MG63 (cell line): Measurements from ENCODE around the gene SYT1. TPM values are rescaled to one million over a fixed set of nuclear protein-coding genes. Genes with fewer than 3 reads are reported as not detected.

ENCODE experiments used
- DNase-seq: peaks from one replicate; pipeline ENCODE4 v3.0.0-alpha.2; 2020
- H3K27me3 ChIP-seq: fragments of 250-450 bp; sonication (Bioruptor Pico); 2 replicates; pipeline ENCODE4 v1.5.1; 2020; ENCODE audit warnings: mild to moderate bottlenecking, moderate library complexity
- H3K36me3 ChIP-seq: fragments of 250-450 bp; sonication (Bioruptor Pico); 2 replicates; pipeline ENCODE4 v1.5.1; 2020; ENCODE audit warnings: mild to moderate bottlenecking, moderate library complexity
- H3K4me3 ChIP-seq: fragments of 250-450 bp; sonication (Bioruptor Pico); 2 replicates; pipeline ENCODE4 v1.5.1; 2020; ENCODE audit warnings: mild to moderate bottlenecking, moderate library complexity
- H3K9me3 ChIP-seq: fragments of 250-450 bp; sonication (Bioruptor Pico); 2 replicates; pipeline ENCODE4 v1.5.1; 2020; ENCODE audit warnings: mild to moderate bottlenecking, moderate library complexity
- total RNA-seq: library from RNA; depleted of rRNA; stranded (reverse); fragments of >200 nt; shearing (Covaris generic); gene quantifications from 2 replicates; pipeline ENCODE4 v1.2.3, GENCODE V29; 2014; ENCODE audit warnings: low replicate concordance

The SYT1 gene
- total RNA-seq, 1 experiment from 2014 or later = not detected

DNA sequence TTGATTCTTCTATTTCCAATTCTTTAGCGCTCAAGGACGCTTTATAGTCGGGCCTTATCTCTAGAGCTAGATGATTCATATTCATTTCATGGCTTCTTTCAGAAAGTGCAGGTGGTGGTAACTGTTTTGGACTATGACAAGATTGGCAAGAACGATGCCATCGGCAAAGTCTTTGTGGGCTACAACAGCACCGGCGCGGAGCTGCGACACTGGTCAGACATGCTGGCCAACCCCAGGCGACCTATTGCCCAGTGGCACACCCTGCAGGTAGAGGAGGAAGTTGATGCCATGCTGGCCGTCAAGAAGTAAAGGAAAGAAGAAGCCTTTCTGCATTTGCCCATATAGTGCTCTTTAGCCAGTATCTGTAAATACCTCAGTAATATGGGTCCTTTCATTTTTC is 584.2 kb downstream of the SYT1 start:
- H3K9me3 ChIP-seq = no peaks in the 10 kb centered on the region
- H3K4me3 ChIP-seq = no peak overlapping the region
- no peak for DNase-seq
- no peaks in the 10 kb centered on the region for H3K27me3 ChIP-seq
- no peaks in the 10 kb centered on the region for H3K36me3 ChIP-seq

DNA sequence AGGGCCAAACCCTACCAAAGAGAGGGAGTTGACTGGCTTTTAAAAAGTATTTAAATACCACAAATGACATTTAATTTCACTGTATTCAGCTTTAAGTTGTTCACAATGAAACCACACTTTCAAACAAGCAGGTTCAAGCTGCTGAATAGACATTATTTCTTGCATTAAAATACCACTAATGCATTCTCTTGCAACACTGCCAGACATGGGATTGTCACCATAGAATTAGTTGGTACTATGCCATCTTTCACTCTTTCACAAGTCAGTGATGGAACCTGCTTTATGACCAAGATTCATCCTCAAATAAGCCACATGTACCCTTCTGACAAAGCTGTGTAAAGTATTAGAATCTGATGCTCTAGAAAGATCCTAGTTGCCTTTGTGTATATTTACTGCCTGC is 586.8 kb downstream of the SYT1 start:
- no peaks in the 10 kb centered on the region for H3K36me3 ChIP-seq
- no peak for DNase-seq
- no peak overlapping the region for H3K4me3 ChIP-seq

DNA sequence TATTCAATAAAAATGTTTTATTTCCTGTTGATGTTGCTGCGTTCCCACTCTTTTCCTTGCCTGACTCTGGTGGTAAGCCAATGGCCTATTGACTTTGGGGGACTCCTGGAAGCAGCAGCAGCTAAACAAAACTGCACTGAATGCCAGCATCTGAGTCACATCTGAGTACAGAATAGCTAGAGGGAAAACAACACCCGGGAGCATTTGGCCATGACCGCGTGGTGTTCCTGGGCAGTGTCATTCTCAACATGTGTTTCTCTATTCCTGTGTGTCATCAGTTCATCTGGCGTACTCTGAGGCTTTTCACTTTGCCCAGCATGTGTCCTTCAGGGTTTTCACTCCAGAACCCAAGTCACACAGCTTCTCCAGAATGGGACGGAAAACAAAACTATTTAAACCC is 587.4 kb downstream of the SYT1 start:
- H3K4me3 ChIP-seq = no peak overlapping the region
- H3K9me3 ChIP-seq = no peaks in the 10 kb centered on the region
- DNase-seq = peak; percentile 94
- no peaks in the 10 kb centered on the region for H3K27me3 ChIP-seq
- no peaks in the 10 kb centered on the region for H3K36me3 ChIP-seq

More for the DNA sequence above, 586.8 kb downstream of the SYT1 start:
- H3K9me3 ChIP-seq = no peaks in the 10 kb centered on the region
- H3K27me3 ChIP-seq = no peaks in the 10 kb centered on the region

DNA sequence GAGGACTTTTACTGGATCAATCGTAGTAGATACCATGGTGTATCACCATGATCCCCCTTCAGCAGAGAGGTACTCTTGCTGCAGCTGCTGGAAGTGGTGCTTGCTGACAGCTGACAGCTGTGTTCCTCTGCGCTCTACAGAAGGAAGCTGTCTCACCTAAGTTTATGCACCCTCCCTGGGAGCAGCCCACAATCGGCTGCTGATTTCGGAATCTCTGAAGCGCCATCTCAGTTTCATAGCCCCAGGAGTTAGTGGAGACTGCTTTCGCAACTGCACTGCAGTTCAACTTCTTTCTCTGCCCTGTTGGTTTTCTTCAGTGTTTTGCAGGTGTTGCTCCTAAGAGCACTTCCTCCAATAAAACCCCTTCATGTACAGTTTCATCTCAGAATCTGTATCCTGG is 588.3 kb downstream of the SYT1 start:
- Histone ChIP-seq H3K27me3 (no peaks in the 10 kb centered on the region), H3K9me3 (no peaks in the 10 kb centered on the region), H3K4me3 (no peak overlapping the region), H3K36me3 (no peaks in the 10 kb centered on the region)
- DNase-seq = no peak

DNA sequence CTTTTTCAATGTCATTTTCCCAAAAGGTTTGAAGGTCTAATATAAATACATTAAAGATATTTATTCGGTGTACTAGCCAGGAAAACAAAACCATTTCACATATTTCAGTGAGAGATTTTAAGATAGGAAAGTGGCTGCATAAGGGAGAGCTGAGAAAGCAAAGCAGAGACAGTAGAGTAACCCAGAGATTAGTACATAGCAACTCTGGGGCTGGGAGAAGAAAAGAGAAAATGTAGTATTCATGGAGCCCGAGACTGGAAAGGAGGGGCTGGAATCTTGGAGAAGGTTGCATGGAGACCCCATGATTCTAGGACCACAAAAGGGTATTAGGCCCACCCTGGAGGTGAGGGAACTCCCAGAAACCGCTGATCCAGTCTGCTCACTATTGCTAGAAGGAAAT is 589.2 kb downstream of the SYT1 start:
- no peaks in the 10 kb centered on the region for H3K36me3 ChIP-seq
- no peak overlapping the region for H3K4me3 ChIP-seq
- DNase-seq = no peak
- no peaks in the 10 kb centered on the region for H3K27me3 ChIP-seq
- no peaks in the 10 kb centered on the region for H3K9me3 ChIP-seq

DNA sequence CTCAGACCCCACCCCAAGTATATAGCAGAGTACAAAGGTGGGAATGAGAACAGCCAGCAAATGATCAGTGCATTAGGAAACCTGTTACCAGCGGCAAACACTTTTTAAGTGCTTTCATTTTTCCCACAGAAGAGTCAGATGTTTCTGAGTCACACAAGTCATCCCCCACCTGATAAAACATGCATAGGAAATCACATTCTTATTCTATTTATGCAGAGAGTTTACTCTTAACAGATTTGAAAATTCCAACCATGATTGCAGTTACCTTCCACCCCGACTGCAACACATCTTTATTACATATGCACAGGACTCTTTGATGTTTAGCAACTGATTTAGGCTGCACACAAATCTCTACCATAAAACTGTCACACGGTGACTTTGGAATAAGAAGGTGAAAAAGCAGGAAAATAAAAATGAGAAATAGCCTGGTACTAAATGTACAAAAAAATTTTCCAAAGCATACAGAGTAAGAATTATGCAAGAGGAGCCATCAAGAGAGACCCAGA is 589.8 kb downstream of the SYT1 start:
- Histone ChIP-seq H3K4me3 (no peak overlapping the region), H3K9me3 (no peaks in the 10 kb centered on the region), H3K27me3 (no peaks in the 10 kb centered on the region), H3K36me3 (no peaks in the 10 kb centered on the region)
- no peak for DNase-seq

DNA sequence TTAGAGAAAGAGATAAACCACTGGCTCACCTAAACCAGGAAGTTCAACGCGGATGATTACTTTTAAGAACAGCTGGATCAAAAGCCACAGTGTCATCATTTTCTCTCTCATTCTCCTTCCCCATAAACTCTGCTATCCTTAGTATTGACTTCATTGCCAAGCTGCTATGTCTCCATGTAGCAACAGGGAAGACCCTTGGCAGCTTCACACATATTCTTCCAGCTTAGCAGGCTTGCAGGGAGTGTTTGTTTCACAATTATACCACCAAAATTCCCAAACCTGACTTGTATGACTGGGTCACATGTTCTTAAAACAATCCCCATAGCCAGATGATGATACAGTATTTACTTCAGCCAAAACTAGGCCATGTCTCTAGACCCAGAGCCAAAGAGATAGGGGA is 590.7 kb downstream of the SYT1 start:
- H3K4me3 ChIP-seq = no peak overlapping the region

DNA sequence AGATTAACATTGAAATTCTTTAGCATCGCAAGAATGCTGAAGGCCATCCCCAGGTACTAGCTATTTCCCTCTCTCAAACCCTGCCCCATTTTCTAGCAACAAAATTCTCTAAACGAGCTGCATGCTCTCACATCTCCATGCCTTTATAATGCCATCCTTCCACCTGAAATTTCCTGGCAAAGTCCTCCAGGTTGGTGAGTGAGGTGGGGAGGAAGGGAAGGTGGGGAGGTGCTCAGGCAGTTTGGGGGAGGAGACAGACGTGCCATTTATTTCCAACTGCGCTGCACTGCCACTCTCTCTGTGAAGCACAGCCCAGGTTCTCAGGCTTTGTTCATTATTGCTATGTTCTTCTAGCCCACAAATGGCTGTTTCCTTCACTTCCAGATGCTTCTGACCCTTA is 617.7 kb downstream of the SYT1 start:
- H3K9me3 ChIP-seq = no peaks in the 10 kb centered on the region; the same call in 1 of the 2 replicates
- no peaks in the 10 kb centered on the region for H3K36me3 ChIP-seq
- H3K4me3 ChIP-seq = no peak overlapping the region
- no peaks in the 10 kb centered on the region for H3K27me3 ChIP-seq
- no peak for DNase-seq

More for the DNA sequence above, 590.7 kb downstream of the SYT1 start:
- Histone ChIP-seq H3K36me3 (no peaks in the 10 kb centered on the region), H3K27me3 (no peaks in the 10 kb centered on the region), H3K9me3 (no peaks in the 10 kb centered on the region)
- no peak for DNase-seq

DNA sequence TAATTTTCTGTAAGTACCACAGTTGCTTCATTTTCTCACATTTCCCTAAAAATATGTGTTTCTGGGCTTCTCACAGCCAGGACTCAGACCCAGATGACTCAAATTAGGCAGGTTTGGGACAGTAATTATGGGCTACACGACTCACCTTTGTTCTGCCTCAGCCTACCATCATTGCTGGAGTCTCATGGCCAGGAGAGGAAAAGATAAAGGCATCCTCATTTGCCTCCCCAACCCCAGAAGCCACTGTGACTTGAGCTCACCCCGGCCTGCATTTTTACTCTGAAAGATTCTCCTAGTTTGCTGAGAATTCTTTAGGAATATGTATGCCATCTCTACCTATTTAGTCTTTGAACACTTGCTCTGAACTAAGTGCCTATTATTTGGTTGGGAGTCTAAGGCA is 618.3 kb downstream of the SYT1 start:
- H3K27me3 ChIP-seq = no peaks in the 10 kb centered on the region
- no peak for DNase-seq
- no peaks in the 10 kb centered on the region for H3K36me3 ChIP-seq
- no peaks in the 10 kb centered on the region; the same call in 1 of the 2 replicates for H3K9me3 ChIP-seq
- no peak overlapping the region for H3K4me3 ChIP-seq

DNA sequence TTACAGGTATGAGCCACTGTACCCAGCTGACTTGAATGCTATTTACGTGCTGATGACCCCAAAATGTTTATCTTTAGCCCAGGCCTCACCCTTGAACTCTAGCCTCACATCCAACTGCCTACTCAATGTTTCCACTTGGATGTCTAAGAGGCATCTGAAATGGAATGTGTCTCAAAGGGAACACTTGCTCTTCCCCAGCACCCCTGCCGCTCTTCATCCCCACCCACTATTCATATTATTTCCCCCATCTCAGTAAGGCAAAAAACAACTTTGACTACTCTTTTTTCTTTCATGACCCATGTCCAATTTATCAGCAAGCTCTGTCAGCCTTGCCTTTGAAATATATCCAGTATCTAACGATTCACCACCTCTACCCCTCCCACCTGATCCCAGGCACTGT is 621.6 kb downstream of the SYT1 start:
- H3K27me3 ChIP-seq = no peaks in the 10 kb centered on the region
- H3K4me3 ChIP-seq = no peak overlapping the region
- no peaks in the 10 kb centered on the region for H3K36me3 ChIP-seq
- DNase-seq = no peak
- no peaks in the 10 kb centered on the region; the same call in 1 of the 2 replicates for H3K9me3 ChIP-seq

DNA sequence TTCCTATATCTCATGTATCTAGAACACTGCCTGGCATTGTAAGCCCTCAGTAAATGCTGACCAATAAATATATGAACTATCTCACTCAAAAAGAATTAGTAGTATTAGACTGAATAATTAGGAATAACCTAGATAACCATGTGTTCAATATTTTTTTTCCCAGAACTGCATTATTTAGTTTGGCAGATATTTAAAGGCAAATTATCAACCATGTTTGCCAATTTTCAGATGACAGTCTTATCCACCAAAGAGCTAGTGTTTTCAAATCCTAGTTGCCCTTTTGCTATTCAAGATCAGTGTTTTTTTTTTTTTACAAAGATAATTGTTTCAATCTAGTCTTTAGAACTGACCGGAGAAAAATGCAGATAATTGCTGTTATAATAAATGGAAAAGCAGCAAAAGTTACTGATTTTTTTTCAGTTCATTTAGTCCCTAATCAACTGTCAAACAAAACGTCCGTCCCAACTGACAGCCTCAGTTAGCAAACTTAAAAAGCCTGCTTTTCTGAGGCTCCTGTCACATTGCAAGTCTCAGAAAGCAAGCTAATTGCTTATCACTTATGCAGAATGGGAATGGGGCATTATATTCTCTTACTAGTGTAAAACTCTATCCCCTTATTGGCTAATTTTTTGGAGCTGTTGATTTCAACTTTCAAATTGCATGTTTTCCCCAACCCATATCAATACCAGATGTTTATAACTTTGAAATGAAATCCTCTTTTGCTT is 623.0 kb downstream of the SYT1 start:
- Histone ChIP-seq H3K27me3 (no peaks in the 10 kb centered on the region), H3K4me3 (no peak overlapping the region), H3K36me3 (no peaks in the 10 kb centered on the region), H3K9me3 (no peaks in the 10 kb centered on the region; the same call in 1 of the 2 replicates)
- DNase-seq = no peak
